H9 (cell line): ENCODE results near the gene SLC9A5. TPM values are rescaled to one million over a fixed set of nuclear protein-coding genes. Genes with fewer than 3 reads are reported as not detected.

Experiments used
- DNase-seq: peaks from one replicate; pipeline ENCODE4 v3.0.0-alpha.2; 2017
- H2AFZ ChIP-seq: one replicate; pipeline ENCODE4 v1.6.1; 2013; ENCODE audit warnings: mild to moderate bottlenecking, low read length, control low read depth, moderate library complexity
- H2AK5ac ChIP-seq: 2 replicates; pipeline ENCODE4 v1.6.1; 2013; ENCODE audit warnings: low read length, control low read depth, mixed read lengths; ENCODE audit not compliant: insufficient read length
- H2BK120ac ChIP-seq: one replicate; pipeline ENCODE4 v1.6.1; 2013; ENCODE audit warnings: low read depth, mild to moderate bottlenecking, low read length, control low read depth, inconsistent platforms; ENCODE audit not compliant: poor library complexity, severe bottlenecking
- H2BK12ac ChIP-seq: 2 replicates; pipeline ENCODE4 v1.6.1; 2013; ENCODE audit warnings: low read length, control low read depth, mixed read lengths, low read depth; ENCODE audit not compliant: insufficient read length
- H2BK15ac ChIP-seq: 2 replicates; pipeline ENCODE4 v1.6.1; 2013; ENCODE audit warnings: low read depth, low read length, control low read depth
- H2BK20ac ChIP-seq: one replicate; pipeline ENCODE4 v1.6.1; 2013; ENCODE audit warnings: low read depth, mild to moderate bottlenecking, low read length, control low read depth, inconsistent platforms; ENCODE audit not compliant: poor library complexity, severe bottlenecking
- H2BK5ac ChIP-seq: 2 replicates; pipeline ENCODE4 v1.6.1; 2013; ENCODE audit warnings: low read length, control low read depth, mixed read lengths; ENCODE audit not compliant: insufficient read length
- H3K14ac ChIP-seq: 2 replicates; pipeline ENCODE4 v1.6.1; 2013; ENCODE audit warnings: low read length, control low read depth; ENCODE audit not compliant: insufficient read depth
- H3K18ac ChIP-seq: 2 replicates; pipeline ENCODE4 v1.6.1; 2013; ENCODE audit warnings: low read depth, mild to moderate bottlenecking, mixed read lengths, low read length, control low read depth; ENCODE audit not compliant: insufficient read length
- H3K23ac ChIP-seq: 2 replicates; pipeline ENCODE4 v1.6.1; 2013; ENCODE audit warnings: low read length, control low read depth, mixed read lengths, low read depth; ENCODE audit not compliant: insufficient read length
- H3K23me2 ChIP-seq: 2 replicates; pipeline ENCODE4 v1.6.1; 2013; ENCODE audit warnings: low read depth, mild to moderate bottlenecking, mixed read lengths, low read length, control low read depth; ENCODE audit not compliant: insufficient read length, poor library complexity, severe bottlenecking
- H3K27ac ChIP-seq: 2 replicates; pipeline ENCODE4 v1.5.1; 2013; ENCODE audit warnings: low read length, control low read depth, mixed read lengths, low read depth; ENCODE audit not compliant: insufficient read length
- H3K27me3 ChIP-seq: 2 replicates; pipeline ENCODE4 v1.6.1; 2013; ENCODE audit warnings: low read length, control low read depth, inconsistent platforms; ENCODE audit not compliant: insufficient read depth
- H3K4ac ChIP-seq: 2 replicates; pipeline ENCODE4 v1.6.1; 2013; ENCODE audit warnings: low read depth, mild to moderate bottlenecking, control low read depth, inconsistent platforms, low read length, moderate library complexity
- H3K4me1 ChIP-seq: 2 replicates; pipeline ENCODE4 v1.6.1; 2013; ENCODE audit warnings: low read length, control low read depth, inconsistent platforms; ENCODE audit not compliant: insufficient read depth
- H3K4me2 ChIP-seq: 2 replicates; pipeline ENCODE4 v1.6.1; 2013; ENCODE audit warnings: low read length, control low read depth, mixed read lengths; ENCODE audit not compliant: insufficient read length, insufficient read depth
- H3K56ac ChIP-seq: 2 replicates; pipeline ENCODE4 v1.6.1; 2013; ENCODE audit warnings: low read depth, mild to moderate bottlenecking, mixed read lengths, low read length, control low read depth; ENCODE audit not compliant: insufficient read length
- H3K79me1 ChIP-seq: 2 replicates; pipeline ENCODE4 v1.6.1; 2013; ENCODE audit warnings: low read depth, mild to moderate bottlenecking, moderate library complexity, low read length, control low read depth, inconsistent platforms; ENCODE audit not compliant: insufficient read depth, poor library complexity, severe bottlenecking
- H3K79me2 ChIP-seq: 2 replicates; pipeline ENCODE4 v1.6.1; 2013; ENCODE audit warnings: low read length, control low read depth, inconsistent platforms; ENCODE audit not compliant: insufficient read depth
- H3K9ac ChIP-seq: 2 replicates; pipeline ENCODE4 v1.6.1; 2013; ENCODE audit warnings: low read length, control low read depth, mixed read lengths; ENCODE audit not compliant: insufficient read length; ENCODE audit errors: extremely low read depth
- H3K9me3 ChIP-seq: one replicate; pipeline ENCODE4 v1.6.1; 2013; ENCODE audit warnings: low read depth, low read length, inconsistent platforms; ENCODE audit not compliant: control insufficient read depth
- H3T11ph ChIP-seq: one replicate; pipeline ENCODE4 v1.6.1; 2013; ENCODE audit warnings: mild to moderate bottlenecking, low read length, control low read depth, inconsistent platforms
- H4K20me1 ChIP-seq: one replicate; pipeline ENCODE4 v1.6.1; 2013; ENCODE audit not compliant: control insufficient read depth, insufficient read length, insufficient read depth
- H4K5ac ChIP-seq: 2 replicates; pipeline ENCODE4 v1.6.1; 2013; ENCODE audit warnings: low read depth, mild to moderate bottlenecking, mixed read lengths, low read length, control low read depth; ENCODE audit not compliant: insufficient read length
- H4K8ac ChIP-seq: replicated peaks from 2 replicates; pipeline ENCODE4 v1.6.1; 2013; ENCODE audit warnings: low read length, control low read depth, mixed read lengths, low read depth; ENCODE audit not compliant: insufficient read length
- H4K91ac ChIP-seq: 2 replicates; pipeline ENCODE4 v1.6.1; 2013; ENCODE audit warnings: low read depth, mild to moderate bottlenecking, moderate library complexity, mixed read lengths, low read length, control low read depth; ENCODE audit not compliant: insufficient read length
- H3K27ac Mint-ChIP-seq, 3 experiments: 2 replicates in 2 of 3; 3 replicates in 1 of 3; pipeline ENCODE4 v1.8.0; 2020 to 2021; ENCODE audit warnings: mixed read lengths in 3 of 3, mild to moderate bottlenecking in 1 of 3, moderate library complexity in 1 of 3
- H3K27me3 Mint-ChIP-seq: 2 replicates; pipeline ENCODE4 v1.8.0; 2021; ENCODE audit warnings: low read depth, mild to moderate bottlenecking, moderate library complexity, mixed read lengths
- H3K36me3 Mint-ChIP-seq, 3 experiments: 2 replicates in 2 of 3; 3 replicates in 1 of 3; pipeline ENCODE4 v1.8.0; 2020 to 2021; ENCODE audit warnings: low read depth in 3 of 3, mixed read lengths in 3 of 3; ENCODE audit not compliant: insufficient read depth in 1 of 3
- H3K4me1 Mint-ChIP-seq, 2 experiments: 2 replicates each; pipeline ENCODE4 v1.8.0; 2020; ENCODE audit warnings: mixed read lengths in 2 of 2
- H3K4me3 Mint-ChIP-seq, 2 experiments: 2 replicates in 1 of 2; 3 replicates in 1 of 2; pipeline ENCODE4 v1.8.0; 2020 to 2021; ENCODE audit warnings: mild to moderate bottlenecking in 2 of 2, mixed read lengths in 2 of 2, moderate library complexity in 1 of 2
- H3K9me3 Mint-ChIP-seq, 2 experiments: 2 replicates in 1 of 2; 3 replicates in 1 of 2; pipeline ENCODE4 v1.8.0; 2020; ENCODE audit warnings: mild to moderate bottlenecking in 2 of 2, mixed read lengths in 2 of 2, moderate library complexity in 1 of 2
- CTCF ChIP-seq: fragments of 200-600 bp; sonication (generic); conservative IDR thresholded peaks from 3 replicates; pipeline ENCODE4 v1.8.0; 2021; ENCODE audit warnings: antibody characterized with exemption, mild to moderate bottlenecking
- WGBS: extraction: QIAGEN DNeasy Blood & Tissue Kit; methylation state at CpG from one replicate; pipeline ENCODE4 v1.1.7; 2013; ENCODE audit warnings: missing lambda C conversion rate, low lambda C conversion rate, mixed read lengths; ENCODE audit not compliant: insufficient read length; ENCODE audit errors: extremely low coverage; 5-methylcytosine and 5-hydroxymethylcytosine counted together
- total RNA-seq: library from RNA; stranded (reverse); gene quantifications from 2 replicates; pipeline ENCODE4 v1.2.1, GENCODE V29; 2021

The SLC9A5 gene
- total RNA-seq, 1 experiment from 2014 or later = 9.1 TPM

DNA sequence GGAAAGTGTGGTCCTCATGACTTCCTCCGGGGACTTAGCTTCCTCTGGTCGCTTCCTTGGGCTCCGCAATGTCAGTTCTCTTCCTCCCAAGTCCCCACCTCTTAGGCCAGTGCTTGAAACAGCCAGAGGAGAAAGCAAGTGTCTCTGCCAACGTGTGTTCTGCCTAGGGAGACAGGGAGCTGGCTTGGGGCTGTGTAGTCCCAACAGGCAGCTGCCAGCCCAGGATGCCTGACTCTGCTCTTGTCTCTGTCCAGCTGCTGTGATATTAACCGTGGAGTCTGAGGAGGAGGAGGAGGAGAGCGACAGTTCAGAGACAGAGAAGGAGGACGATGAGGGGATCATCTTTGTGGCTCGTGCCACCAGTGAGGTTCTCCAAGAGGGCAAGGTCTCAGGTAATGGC is 17.1 kb downstream of the SLC9A5 start:
- H3K9me3 ChIP-seq = no peaks in the 10 kb centered on the region
- no peak overlapping the region for H3K56ac ChIP-seq
- no peak overlapping the region for H3K4me2 ChIP-seq
- no peak overlapping the region for H2BK120ac ChIP-seq
- H2BK20ac ChIP-seq = no peak overlapping the region
- H3K18ac ChIP-seq = no peak overlapping the region
- H3K23me2 ChIP-seq = no peaks in the 10 kb centered on the region
- no peak overlapping the region for H2AK5ac ChIP-seq
- no peak overlapping the region for H3K27ac ChIP-seq
- H4K8ac ChIP-seq = no peak overlapping the region
- H3K79me2 ChIP-seq = no peaks in the 10 kb centered on the region
- no peaks in the 10 kb centered on the region for H3K4me1 ChIP-seq
- no CpG with 5 or more reads among the region's 8 CpGs for WGBS
- H2BK15ac ChIP-seq = no peak overlapping the region
- no peaks in the 10 kb centered on the region; the same call in 1 of the 2 replicates for H3K27me3 ChIP-seq
- H2AFZ ChIP-seq = no peak overlapping the region
- H3T11ph ChIP-seq = no peak overlapping the region
- no peak overlapping the region for H4K5ac ChIP-seq
- Mint-ChIP-seq H3K9me3 (no peaks in the 10 kb centered on the region), H3K27me3 (peaks cover 24% of the 10 kb centered on the region), H3K36me3 (no peaks in the 10 kb centered on the region; a peak in 1 of 7 replicates), H3K4me1 (peaks cover 0 to 4% of the 10 kb centered on the region in 2 experiments; a peak in 1 of 4 replicates), H3K27ac (no peak overlapping the region), H3K4me3 (no peak overlapping the region)
- no peak overlapping the region for H4K91ac ChIP-seq
- H2BK5ac ChIP-seq = no peak overlapping the region
- no peaks in the 10 kb centered on the region for H4K20me1 ChIP-seq
- no peak overlapping the region for H3K23ac ChIP-seq
- no peak overlapping the region for H3K14ac ChIP-seq
- H3K9ac ChIP-seq = no peak overlapping the region
- H2BK12ac ChIP-seq = no peak overlapping the region
- no peaks in the 10 kb centered on the region for H3K79me1 ChIP-seq
- TF ChIP-seq CTCF = no peak
- H3K4ac ChIP-seq = no peak overlapping the region
- DNase-seq = no peak
